Loucy (cell line): ENCODE results near the gene PIGU.

ENCODE experiments used
- H2AFZ ChIP-seq: fragments of 200-600 bp; sonication (generic); 2 replicates; pipeline ENCODE4 v1.6.0; 2016; ENCODE audit warnings: antibody characterized with exemption, mild to moderate bottlenecking, low read length, moderate library complexity
- H3F3A ChIP-seq: fragments of 200-600 bp; 2 replicates; pipeline ENCODE4 v1.6.0; 2016; ENCODE audit warnings: antibody characterized with exemption, low read depth, mild to moderate bottlenecking
- H3K27me3 ChIP-seq: fragments of 200-600 bp; sonication (generic); 2 replicates; pipeline ENCODE4 v1.6.1; 2014; ENCODE audit warnings: low read length, mild to moderate bottlenecking; ENCODE audit not compliant: insufficient read depth, poor library complexity, severe bottlenecking
- H3K36me3 ChIP-seq: fragments of 200-600 bp; sonication (generic); 2 replicates; pipeline ENCODE4 v1.6.1; 2016; ENCODE audit warnings: low read length; ENCODE audit not compliant: insufficient read depth
- H3K4me1 ChIP-seq: fragments of 200-600 bp; sonication (generic); 2 replicates; pipeline ENCODE4 v1.5.1; 2014; ENCODE audit warnings: low read length, mild to moderate bottlenecking; ENCODE audit not compliant: insufficient read depth, poor library complexity, severe bottlenecking
- H3K4me2 ChIP-seq: fragments of 200-600 bp; sonication (generic); 2 replicates; pipeline ENCODE4 v1.6.0; 2014; ENCODE audit warnings: antibody characterized with exemption, low read length, low read depth, mild to moderate bottlenecking; ENCODE audit not compliant: poor library complexity, severe bottlenecking
- H3K4me3 ChIP-seq: fragments of 200-600 bp; sonication (generic); 2 replicates; pipeline ENCODE4 v1.5.1; 2014; ENCODE audit warnings: low read length, mild to moderate bottlenecking, mixed read lengths; ENCODE audit not compliant: poor library complexity, severe bottlenecking
- H3K79me2 ChIP-seq: fragments of 200-600 bp; sonication (generic); 2 replicates; pipeline ENCODE4 v1.6.1; 2014; ENCODE audit warnings: low read length; ENCODE audit not compliant: insufficient read depth
- H3K9ac ChIP-seq: fragments of 200-600 bp; sonication (generic); 2 replicates; pipeline ENCODE4 v1.6.0; 2014; ENCODE audit warnings: mild to moderate bottlenecking, low read depth, low read length, moderate library complexity; ENCODE audit not compliant: poor library complexity, severe bottlenecking
- H3K9me2 ChIP-seq: fragments of 200-600 bp; sonication (generic); replicated peaks from 2 replicates; pipeline ENCODE4 v1.6.1; 2016; ENCODE audit warnings: low read depth, low read length, mixed read lengths
- H3K9me3 ChIP-seq: fragments of 200-600 bp; sonication (generic); 2 replicates; pipeline ENCODE4 v1.6.1; 2014; ENCODE audit warnings: mild to moderate bottlenecking, antibody characterized with exemption, low read length, low read depth; ENCODE audit not compliant: insufficient read depth
- H4K20me1 ChIP-seq: fragments of 200-600 bp; sonication (generic); 2 replicates; pipeline ENCODE4 v1.6.0; 2014; ENCODE audit warnings: antibody characterized with exemption, low read length, mild to moderate bottlenecking; ENCODE audit not compliant: insufficient read depth, poor library complexity, severe bottlenecking
- EZH2phosphoT487 ChIP-seq: fragments of 200-600 bp; IDR thresholded peaks from 2 replicates; pipeline ENCODE4 v1.6.1; 2018; ENCODE audit warnings: antibody characterized with exemption, mild to moderate bottlenecking, moderate library complexity, borderline replicate concordance
- TF ChIP-seq, protein P1 (sequence below): fragments of 200-600 bp; sonication (generic); conservative IDR thresholded peaks from 2 replicates; pipeline ENCODE4 v1.5.1; 2014; ENCODE audit warnings: mild to moderate bottlenecking, antibody characterized with exemption, low read length

PIGU gene

DNA sequence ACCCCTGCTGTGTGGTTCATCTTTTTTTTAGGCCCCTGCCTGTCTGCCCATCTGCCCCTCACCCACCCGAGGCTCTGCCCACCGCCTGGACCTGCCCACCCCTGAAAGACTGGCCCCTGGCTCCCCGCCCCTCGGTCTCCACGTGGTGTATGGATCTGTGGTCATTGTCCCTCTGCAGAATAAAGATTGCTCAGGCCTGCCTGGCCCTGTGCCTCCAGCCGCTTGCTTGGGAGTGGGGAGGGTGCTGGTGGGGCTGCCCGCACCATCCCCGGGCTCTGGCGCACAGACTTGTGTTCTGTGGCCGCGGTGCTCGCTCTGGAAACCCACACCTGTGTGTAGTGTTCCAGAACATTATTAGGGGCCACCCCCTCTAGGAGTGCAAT, 116.8 kb downstream of the PIGU start:
- Histone ChIP-seq H3K9me2 (no peaks in the 10 kb centered on the region), H3K79me2 (no peaks in the 10 kb centered on the region), H2AFZ (no peak overlapping the region), H3F3A (no peaks in the 10 kb centered on the region), H3K4me1 (no peaks in the 10 kb centered on the region), H3K36me3 (peaks cover 7% of the 10 kb centered on the region; the same call in 1 of the 2 replicates), H3K27me3 (no peaks in the 10 kb centered on the region), H3K9me3 (no peaks in the 10 kb centered on the region), H3K4me2 (no peak overlapping the region), H3K9ac (no peak overlapping the region), H4K20me1 (no peaks in the 10 kb centered on the region), H3K4me3 (no peak overlapping the region)
- no peak for TF ChIP-seq EZH2phosphoT487
- TF ChIP-seq, protein P1, sequence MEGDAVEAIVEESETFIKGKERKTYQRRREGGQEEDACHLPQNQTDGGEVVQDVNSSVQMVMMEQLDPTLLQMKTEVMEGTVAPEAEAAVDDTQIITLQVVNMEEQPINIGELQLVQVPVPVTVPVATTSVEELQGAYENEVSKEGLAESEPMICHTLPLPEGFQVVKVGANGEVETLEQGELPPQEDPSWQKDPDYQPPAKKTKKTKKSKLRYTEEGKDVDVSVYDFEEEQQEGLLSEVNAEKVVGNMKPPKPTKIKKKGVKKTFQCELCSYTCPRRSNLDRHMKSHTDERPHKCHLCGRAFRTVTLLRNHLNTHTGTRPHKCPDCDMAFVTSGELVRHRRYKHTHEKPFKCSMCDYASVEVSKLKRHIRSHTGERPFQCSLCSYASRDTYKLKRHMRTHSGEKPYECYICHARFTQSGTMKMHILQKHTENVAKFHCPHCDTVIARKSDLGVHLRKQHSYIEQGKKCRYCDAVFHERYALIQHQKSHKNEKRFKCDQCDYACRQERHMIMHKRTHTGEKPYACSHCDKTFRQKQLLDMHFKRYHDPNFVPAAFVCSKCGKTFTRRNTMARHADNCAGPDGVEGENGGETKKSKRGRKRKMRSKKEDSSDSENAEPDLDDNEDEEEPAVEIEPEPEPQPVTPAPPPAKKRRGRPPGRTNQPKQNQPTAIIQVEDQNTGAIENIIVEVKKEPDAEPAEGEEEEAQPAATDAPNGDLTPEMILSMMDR: no peak

DNA sequence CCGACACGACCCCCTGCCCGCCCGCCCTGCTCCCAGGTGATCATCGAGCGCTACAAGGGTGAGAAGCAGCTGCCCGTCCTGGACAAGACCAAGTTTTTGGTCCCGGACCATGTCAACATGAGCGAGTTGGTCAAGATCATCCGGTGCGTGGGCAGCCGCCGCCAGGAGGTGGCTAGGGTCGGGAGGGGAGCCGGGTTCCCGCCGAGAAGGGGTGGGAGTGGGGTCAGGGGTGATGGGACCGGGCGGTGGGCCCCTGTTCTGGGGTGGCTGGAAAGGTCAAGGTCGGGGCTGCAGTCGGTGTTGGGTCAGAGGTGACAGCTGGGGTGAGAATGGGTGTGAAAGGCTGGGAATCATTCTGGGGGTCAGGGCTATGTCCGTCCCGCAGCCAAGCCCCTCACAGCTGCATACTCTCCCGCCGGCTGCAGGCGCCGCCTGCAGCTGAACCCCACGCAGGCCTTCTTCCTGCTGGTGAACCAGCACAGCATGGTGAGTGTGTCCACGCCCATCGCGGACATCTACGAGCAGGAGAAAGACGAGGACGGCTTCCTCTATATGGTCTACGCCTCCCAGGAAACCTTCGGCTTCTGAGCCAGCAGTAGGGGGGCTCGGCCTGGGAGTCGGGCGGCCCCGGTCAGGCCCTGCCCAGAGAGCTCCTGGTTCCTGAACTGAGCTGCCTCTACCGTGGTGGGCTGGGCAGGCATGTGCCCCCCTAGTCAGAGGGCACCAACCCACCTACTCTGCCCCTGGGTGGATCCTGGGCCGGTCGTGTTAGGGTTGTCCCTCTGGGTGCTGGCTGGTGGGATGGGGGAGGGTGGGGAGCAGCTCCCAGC, 117.4 kb downstream of the PIGU start:
- Histone ChIP-seq H3K9me3 (no peaks in the 10 kb centered on the region), H3K4me1 (no peaks in the 10 kb centered on the region), H3K4me2 (no peak overlapping the region), H3K4me3 (no peak overlapping the region), H3K9ac (no peak overlapping the region), H3K9me2 (no peaks in the 10 kb centered on the region), H3F3A (no peaks in the 10 kb centered on the region), H4K20me1 (no peaks in the 10 kb centered on the region), H3K36me3 (peaks cover 7% of the 10 kb centered on the region; the same call in 1 of the 2 replicates), H2AFZ (no peak overlapping the region), H3K27me3 (no peaks in the 10 kb centered on the region), H3K79me2 (no peaks in the 10 kb centered on the region)
- TF ChIP-seq, protein P1: no peak
- TF ChIP-seq EZH2phosphoT487: no peak

DNA sequence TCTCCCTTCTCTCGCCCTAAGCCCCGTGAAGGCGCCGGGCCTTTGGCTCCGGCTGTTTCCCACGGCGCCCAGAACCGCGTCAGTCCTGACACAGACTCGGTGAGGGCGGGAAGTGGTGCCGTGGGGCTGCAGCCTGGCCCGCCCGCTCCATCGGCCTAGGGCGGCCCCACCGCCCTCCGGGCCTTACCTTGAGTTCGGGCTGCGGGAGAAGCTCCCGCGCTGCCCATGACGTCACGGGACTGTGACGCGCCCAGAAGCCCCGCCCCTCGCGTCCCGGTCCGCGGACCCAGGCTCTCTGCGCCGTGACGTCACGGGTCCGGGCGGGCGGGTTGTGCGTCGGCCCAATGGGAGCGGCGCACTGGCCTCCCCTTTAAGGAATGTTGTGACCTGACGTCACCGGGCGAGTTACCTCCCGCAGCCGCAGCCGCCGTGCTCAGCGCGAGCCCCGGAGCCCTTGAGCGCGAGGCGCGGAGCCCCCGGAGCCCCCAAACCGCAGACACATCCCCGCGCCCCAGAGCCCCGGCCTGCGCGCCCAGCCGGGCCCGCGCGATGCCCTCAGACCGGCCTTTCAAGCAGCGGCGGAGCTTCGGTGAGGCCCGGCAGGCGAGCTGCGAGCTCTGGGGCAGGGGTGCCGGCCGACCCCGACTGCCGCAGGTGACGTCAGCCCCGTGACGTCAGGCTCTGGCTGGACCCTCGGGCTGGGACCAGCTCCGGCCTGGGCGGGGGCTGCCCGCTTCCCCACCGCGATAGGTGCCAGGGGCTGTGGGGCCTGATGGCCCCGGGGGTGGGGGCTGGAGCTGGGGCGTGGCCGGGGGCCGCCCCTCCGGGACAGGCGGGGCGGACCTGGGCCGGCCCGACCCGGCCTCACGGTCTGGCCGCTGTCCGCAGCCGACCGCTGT, 118.3 kb downstream of the PIGU start, which contains the start of gene MAP1LC3A:
Gene MAP1LC3A, plus strand, starts transcription at position 399 of the 899 bp plus-strand sequence. Its CDS starts 151 bp downstream, at position 550.
- TF ChIP-seq, protein P1: no peak
- TF ChIP-seq EZH2phosphoT487: no peak
- H3K9me2 ChIP-seq: no peaks in the 10 kb centered on the region
- H3K9ac ChIP-seq: no peak within 1 kb of the TSS
- H3K4me3 ChIP-seq: no peak within 1 kb of the TSS
- H2AFZ ChIP-seq: no peak within 1 kb of the TSS
- H3K4me2 ChIP-seq: no peak within 1 kb of the TSS
- no peaks in the 10 kb centered on the region for H3F3A ChIP-seq
- no peaks in the 10 kb centered on the region for H3K4me1 ChIP-seq
- no peaks in the 10 kb centered on the region for H3K9me3 ChIP-seq
- H3K79me2 ChIP-seq: no peaks in the 10 kb centered on the region
- no peaks in the 10 kb centered on the region for H3K27me3 ChIP-seq
- peaks cover 7% of the 10 kb centered on the region; the same call in 1 of the 2 replicates for H3K36me3 ChIP-seq
- no peaks in the 10 kb centered on the region for H4K20me1 ChIP-seq
